HCT116 (cell line): Measurements from ENCODE around the gene RFX8. TPM values are rescaled to one million over a fixed set of nuclear protein-coding genes. Genes with fewer than 3 reads are reported as not detected.

Experiments
- ATAC-seq: fragments of 200-7000 bp; cut with Tn5 transposase; 2 replicates; pipeline ENCODE4 v1.9.1; 2020; ENCODE audit warnings: mild to moderate bottlenecking, moderate library complexity
- BruUV-seq: library from RNA; stranded (reverse); fragments of 400-500 nt; replicated peaks from 2 replicates; lab custom pipeline; 2021; lab: Mats Ljungman, UMichigan
- CTCF ChIA-PET: fragments of 300-600 bp; sonication (Branson Sonifier 250); formaldehyde crosslinking; loops from one replicate; lab custom pipeline; 2021; ENCODE audit warnings: antibody characterized with exemption; lab: Charles Lee
- POLR2A ChIA-PET: fragments of 300-600, 350-600 bp; sonication (Branson Sonifier 250); formaldehyde crosslinking; loops from one replicate; lab custom pipeline; 2021; ENCODE audit warnings: antibody characterized with exemption; lab: Charles Lee
- RAD21 ChIA-PET, 2 experiments: fragments of 300-600 bp; sonication (Branson Sonifier 250); formaldehyde crosslinking; loops; one replicate each; lab custom pipeline; 2023; ENCODE audit warnings: low total read pairs in 2 of 2; ENCODE audit not compliant: uncharacterized antibody in 2 of 2, unreplicated experiment in 2 of 2, low non-redundant PET in 1 of 2; lab: Charles Lee
- DNase-seq: peaks from one replicate; pipeline ENCODE4 v3.0.0-alpha.2; 2010; ENCODE audit warnings: low read depth, low spot score
- H2AFZ ChIP-seq: fragments of 200-600 bp; shearing (Covaris generic), sonication (generic); 2 replicates; pipeline ENCODE4 v1.6.1; 2017; ENCODE audit warnings: low read depth, mixed run types, mixed read lengths, antibody characterized with exemption, low read length; ENCODE audit not compliant: poor library complexity, severe bottlenecking
- H3K27ac ChIP-seq: 2 replicates; pipeline ENCODE4 v1.5.1; 2012; ENCODE audit warnings: low read depth, low read length
- H3K27me3 ChIP-seq: fragments of 200-600 bp; sonication (generic); 2 replicates; pipeline ENCODE4 v1.6.1; 2016; ENCODE audit warnings: mixed run types, low read length, mixed read lengths; ENCODE audit not compliant: insufficient read depth
- H3K36me3 ChIP-seq, 2 experiments: fragments of 200-500 bp in 1 of 2; fragments of 200-600 bp in 1 of 2; sonication (Bioruptor generic) in 1 of 2; sonication (generic) in 1 of 2; 2 replicates each; pipeline versions ENCODE4 v1.5.1 to v1.6.1; 2014 to 2016; ENCODE audit warnings: low read length in 2 of 2, inconsistent platforms in 1 of 2, mixed read lengths in 1 of 2, mixed run types in 1 of 2; ENCODE audit not compliant: insufficient read depth in 2 of 2, control insufficient read depth in 1 of 2
- H3K4me1 ChIP-seq, 2 experiments: fragments of 200-600 bp in 1 of 2; sonication (generic) in 1 of 2; 2 replicates each; pipeline versions ENCODE4 v1.5.1 to v1.6.1; 2012 to 2017; ENCODE audit warnings: low read length in 2 of 2, inconsistent platforms in 1 of 2, mild to moderate bottlenecking in 1 of 2, mixed read lengths in 1 of 2, mixed run types in 1 of 2, moderate library complexity in 1 of 2; ENCODE audit not compliant: insufficient read depth in 2 of 2, control insufficient read depth in 1 of 2
- H3K4me2 ChIP-seq: fragments of 200-600 bp; sonication (generic); 2 replicates; pipeline ENCODE4 v1.6.1; 2017; ENCODE audit warnings: mixed run types, low read length, mixed read lengths
- H3K4me3 ChIP-seq, 2 experiments: fragments of 200-600 bp in 1 of 2; sonication (generic) in 1 of 2; replicated peaks in 1 of 2; 2 replicates each; pipeline ENCODE4 v1.5.1; 2011 to 2016; ENCODE audit warnings: low read length in 2 of 2, control low read depth in 1 of 2, low read depth in 1 of 2, mild to moderate bottlenecking in 1 of 2, mixed read lengths in 1 of 2, mixed run types in 1 of 2
- H3K79me2 ChIP-seq: fragments of 200-600 bp; sonication (generic); 2 replicates; pipeline ENCODE4 v1.6.1; 2017; ENCODE audit warnings: mild to moderate bottlenecking, mixed run types, low read length, moderate library complexity, mixed read lengths; ENCODE audit not compliant: insufficient read depth
- H3K9ac ChIP-seq: fragments of 200-600 bp; sonication (generic); 2 replicates; pipeline ENCODE4 v1.6.1; 2016; ENCODE audit warnings: low read length, mixed read lengths
- H3K9me2 ChIP-seq: fragments of 200-600 bp; sonication (generic), shearing (Covaris generic); 2 replicates; pipeline ENCODE4 v1.6.1; 2017; ENCODE audit warnings: mixed run types, mild to moderate bottlenecking, moderate library complexity; ENCODE audit not compliant: insufficient read depth
- H3K9me3 ChIP-seq, 2 experiments: fragments of 200-500 bp in 1 of 2; fragments of 200-600 bp in 1 of 2; sonication (Bioruptor generic) in 1 of 2; sonication (generic) in 1 of 2; 2 replicates each; pipeline ENCODE4 v1.6.1; 2014 to 2017; ENCODE audit warnings: low read length in 2 of 2, mixed read lengths in 2 of 2, inconsistent platforms in 1 of 2, low read depth in 1 of 2, mild to moderate bottlenecking in 1 of 2, mixed run types in 1 of 2, moderate library complexity in 1 of 2; ENCODE audit not compliant: control insufficient read depth in 1 of 2, insufficient read depth in 1 of 2
- H4K20me1 ChIP-seq: fragments of 200-600 bp; sonication (generic), shearing (Covaris generic); 2 replicates; pipeline ENCODE4 v1.6.1; 2017; ENCODE audit warnings: mixed run types, mild to moderate bottlenecking, moderate library complexity; ENCODE audit not compliant: insufficient read depth
- CBX3 ChIP-seq: IDR thresholded peaks from 2 replicates; pipeline ENCODE4 v1.6.1; 2012; ENCODE audit warnings: low read depth
- CEBPB ChIP-seq: IDR thresholded peaks from 2 replicates; pipeline ENCODE4 v1.6.1; 2012; ENCODE audit warnings: low read depth
- EGR1 ChIP-seq: IDR thresholded peaks from 2 replicates; pipeline ENCODE4 v1.6.1; 2012; ENCODE audit warnings: low read depth
- ELF1 ChIP-seq: IDR thresholded peaks from 2 replicates; pipeline ENCODE4 v1.6.1; 2012; ENCODE audit warnings: low read depth, borderline replicate concordance
- EZH2 ChIP-seq: fragments of 200-600 bp; sonication (generic); IDR thresholded peaks from 2 replicates; pipeline ENCODE4 v1.6.1; 2017; ENCODE audit warnings: antibody characterized with exemption, mixed run types
- EZH2phosphoT487 ChIP-seq: fragments of 200-600 bp; IDR thresholded peaks from 2 replicates; pipeline ENCODE4 v1.6.1; 2018; ENCODE audit warnings: antibody characterized with exemption, borderline replicate concordance
- JUND ChIP-seq: IDR thresholded peaks from 2 replicates; pipeline ENCODE4 v1.6.1; 2012
- POLR2AphosphoS5 ChIP-seq: IDR thresholded peaks from 2 replicates; pipeline ENCODE4 v1.6.1; 2011; ENCODE audit warnings: mild to moderate bottlenecking, low read depth, low read length, moderate library complexity
- RAD21 ChIP-seq: IDR thresholded peaks from 2 replicates; pipeline ENCODE4 v1.6.1; 2012; ENCODE audit warnings: low read depth, mild to moderate bottlenecking
- SIN3A ChIP-seq: IDR thresholded peaks from 2 replicates; pipeline ENCODE4 v1.6.1; 2012; ENCODE audit warnings: low read depth
- SP1 ChIP-seq: IDR thresholded peaks from 2 replicates; pipeline ENCODE4 v1.6.1; 2012; ENCODE audit warnings: low read depth
- YY1 ChIP-seq: IDR thresholded peaks from 2 replicates; pipeline ENCODE4 v1.6.1; 2011; ENCODE audit warnings: low read length, low read depth, moderate library complexity, mild to moderate bottlenecking; ENCODE audit not compliant: insufficient replicate concordance; ENCODE audit errors: extremely low read depth
- ZFX ChIP-seq: fragments of 450-650 bp; IDR thresholded peaks from 2 replicates; pipeline ENCODE4 v1.6.1; 2017
- ZNF274 ChIP-seq: fragments of 200-500 bp; sonication (Bioruptor generic); IDR thresholded peaks from 2 replicates; pipeline ENCODE4 v1.6.1; 2014; ENCODE audit warnings: mild to moderate bottlenecking, low read depth, low read length, inconsistent platforms
- intact Hi-C: fragments of 100-400 bp; cut with micrococcal nuclease; formaldehyde crosslinking; loops from 2 replicates; pipeline ENCODE4 v1.10.0; 2022
- total RNA-seq: library from RNA; stranded (reverse); gene quantifications from one replicate; pipeline ENCODE4 v1.2.1, GENCODE V29; 2021; ENCODE audit not compliant: unreplicated experiment
- TF ChIP-seq, protein P1 (sequence below): IDR thresholded peaks from 2 replicates; pipeline ENCODE4 v1.6.1; 2012
- TF ChIP-seq, protein P2 (sequence below), 3 experiments: fragments of 200-600 bp in 1 of 3; sonication (generic) in 1 of 3; IDR thresholded peaks in 2 of 3; conservative IDR thresholded peaks in 1 of 3; 2 replicates each; pipeline ENCODE4 v1.5.1; 2012 to 2017; ENCODE audit warnings: low read depth in 2 of 3, low read length in 2 of 3, antibody characterized with exemption in 1 of 3, borderline replicate concordance in 1 of 3, control low read depth in 1 of 3, mild to moderate bottlenecking in 1 of 3, mixed read lengths in 1 of 3, mixed run types in 1 of 3, moderate library complexity in 1 of 3; ENCODE audit not compliant: insufficient read depth in 1 of 3
- TF ChIP-seq, protein P3 (sequence below): IDR thresholded peaks from 2 replicates; pipeline ENCODE4 v1.6.1; 2011; ENCODE audit warnings: mild to moderate bottlenecking, low read length, moderate library complexity; ENCODE audit not compliant: insufficient replicate concordance; ENCODE audit errors: extremely low read depth
- TF ChIP-seq, protein P4 (sequence below): IDR thresholded peaks from 2 replicates; pipeline ENCODE4 v1.6.1; 2012; ENCODE audit warnings: low read depth
- TF ChIP-seq, protein P5 (sequence below): IDR thresholded peaks from 2 replicates; pipeline ENCODE4 v1.6.1; 2012

The RFX8 gene
- total RNA-seq, 1 experiment from 2014 or later: not detected

DNA sequence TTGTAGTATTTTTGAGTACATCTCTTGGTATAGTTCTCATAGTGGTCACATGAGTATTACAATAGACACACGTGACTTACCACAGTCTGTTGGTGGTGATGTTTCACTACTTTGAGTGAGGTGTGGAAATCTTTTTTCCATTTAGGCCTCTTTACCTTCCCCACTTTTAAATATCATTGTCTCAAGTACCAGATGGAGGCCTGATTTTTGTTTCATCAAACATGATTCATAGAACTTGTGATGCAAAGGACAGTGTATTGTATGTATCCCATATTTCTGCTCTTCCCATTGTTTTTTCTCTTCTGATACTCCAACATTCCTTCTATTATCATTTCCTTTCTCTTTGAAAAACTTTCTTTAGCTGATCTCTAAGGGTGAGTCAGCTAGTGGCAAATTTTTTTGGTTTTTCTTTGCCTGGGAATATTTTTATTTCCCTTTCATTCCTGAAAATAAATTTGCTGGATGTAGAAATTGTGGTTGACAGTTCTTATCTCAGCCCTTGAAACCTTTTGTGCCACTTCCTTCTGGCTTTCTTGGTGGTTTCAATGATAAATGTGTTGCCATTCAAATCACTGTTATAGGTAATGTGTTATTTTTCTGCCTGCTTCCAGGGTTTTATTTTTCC lies 32.8 kb downstream of the RFX8 start:
- Histone ChIP-seq H3K9me3 (no peaks in the 10 kb centered on the region), H3K4me2 (no peak overlapping the region), H3K9ac (no peak overlapping the region), H3K9me2 (no peaks in the 10 kb centered on the region), H2AFZ (peak overlapping the region; percentile 45), H3K4me3 (no peak overlapping the region), H4K20me1 (no peaks in the 10 kb centered on the region), H3K79me2 (no peaks in the 10 kb centered on the region), H3K27ac (no peak overlapping the region), H3K36me3 (no peaks in the 10 kb centered on the region), H3K4me1 (no peaks in the 10 kb centered on the region; a peak in 2 of 4 replicates), H3K27me3 (no peaks in the 10 kb centered on the region)
- no peak for ATAC-seq
- intact Hi-C loops: no loop called here
- no TSS peak for BruUV-seq
- TF ChIP-seq ELF1 (no peak), POLR2AphosphoS5 (no peak), SP1 (no peak), YY1 (no peak), JUND (no peak), EGR1 (no peak), SIN3A (no peak), EZH2 (no peak), CEBPB (no peak), CBX3 (no peak), EZH2phosphoT487 (no peak), RAD21 (no peak), ZNF274 (no peak), ZFX (no peak)
- TF ChIP-seq, protein P1, sequence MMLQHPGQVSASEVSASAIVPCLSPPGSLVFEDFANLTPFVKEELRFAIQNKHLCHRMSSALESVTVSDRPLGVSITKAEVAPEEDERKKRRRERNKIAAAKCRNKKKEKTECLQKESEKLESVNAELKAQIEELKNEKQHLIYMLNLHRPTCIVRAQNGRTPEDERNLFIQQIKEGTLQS: no peak
- TF ChIP-seq, protein P2, sequence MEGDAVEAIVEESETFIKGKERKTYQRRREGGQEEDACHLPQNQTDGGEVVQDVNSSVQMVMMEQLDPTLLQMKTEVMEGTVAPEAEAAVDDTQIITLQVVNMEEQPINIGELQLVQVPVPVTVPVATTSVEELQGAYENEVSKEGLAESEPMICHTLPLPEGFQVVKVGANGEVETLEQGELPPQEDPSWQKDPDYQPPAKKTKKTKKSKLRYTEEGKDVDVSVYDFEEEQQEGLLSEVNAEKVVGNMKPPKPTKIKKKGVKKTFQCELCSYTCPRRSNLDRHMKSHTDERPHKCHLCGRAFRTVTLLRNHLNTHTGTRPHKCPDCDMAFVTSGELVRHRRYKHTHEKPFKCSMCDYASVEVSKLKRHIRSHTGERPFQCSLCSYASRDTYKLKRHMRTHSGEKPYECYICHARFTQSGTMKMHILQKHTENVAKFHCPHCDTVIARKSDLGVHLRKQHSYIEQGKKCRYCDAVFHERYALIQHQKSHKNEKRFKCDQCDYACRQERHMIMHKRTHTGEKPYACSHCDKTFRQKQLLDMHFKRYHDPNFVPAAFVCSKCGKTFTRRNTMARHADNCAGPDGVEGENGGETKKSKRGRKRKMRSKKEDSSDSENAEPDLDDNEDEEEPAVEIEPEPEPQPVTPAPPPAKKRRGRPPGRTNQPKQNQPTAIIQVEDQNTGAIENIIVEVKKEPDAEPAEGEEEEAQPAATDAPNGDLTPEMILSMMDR (IDR thresholded peaks at IDR 0.05 in 2 of 3, conservative IDR thresholded peaks at IDR 0.05 in 1 of 3; ENCODE audit: borderline replicate concordance in 1 of 3, insufficient read depth in 1 of 3, low read depth in 2 of 3, low read length in 2 of 3): no peak
- TF ChIP-seq, protein P3, sequence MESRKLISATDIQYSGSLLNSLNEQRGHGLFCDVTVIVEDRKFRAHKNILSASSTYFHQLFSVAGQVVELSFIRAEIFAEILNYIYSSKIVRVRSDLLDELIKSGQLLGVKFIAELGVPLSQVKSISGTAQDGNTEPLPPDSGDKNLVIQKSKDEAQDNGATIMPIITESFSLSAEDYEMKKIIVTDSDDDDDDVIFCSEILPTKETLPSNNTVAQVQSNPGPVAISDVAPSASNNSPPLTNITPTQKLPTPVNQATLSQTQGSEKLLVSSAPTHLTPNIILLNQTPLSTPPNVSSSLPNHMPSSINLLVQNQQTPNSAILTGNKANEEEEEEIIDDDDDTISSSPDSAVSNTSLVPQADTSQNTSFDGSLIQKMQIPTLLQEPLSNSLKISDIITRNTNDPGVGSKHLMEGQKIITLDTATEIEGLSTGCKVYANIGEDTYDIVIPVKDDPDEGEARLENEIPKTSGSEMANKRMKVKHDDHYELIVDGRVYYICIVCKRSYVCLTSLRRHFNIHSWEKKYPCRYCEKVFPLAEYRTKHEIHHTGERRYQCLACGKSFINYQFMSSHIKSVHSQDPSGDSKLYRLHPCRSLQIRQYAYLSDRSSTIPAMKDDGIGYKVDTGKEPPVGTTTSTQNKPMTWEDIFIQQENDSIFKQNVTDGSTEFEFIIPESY: no peak
- TF ChIP-seq, protein P4, sequence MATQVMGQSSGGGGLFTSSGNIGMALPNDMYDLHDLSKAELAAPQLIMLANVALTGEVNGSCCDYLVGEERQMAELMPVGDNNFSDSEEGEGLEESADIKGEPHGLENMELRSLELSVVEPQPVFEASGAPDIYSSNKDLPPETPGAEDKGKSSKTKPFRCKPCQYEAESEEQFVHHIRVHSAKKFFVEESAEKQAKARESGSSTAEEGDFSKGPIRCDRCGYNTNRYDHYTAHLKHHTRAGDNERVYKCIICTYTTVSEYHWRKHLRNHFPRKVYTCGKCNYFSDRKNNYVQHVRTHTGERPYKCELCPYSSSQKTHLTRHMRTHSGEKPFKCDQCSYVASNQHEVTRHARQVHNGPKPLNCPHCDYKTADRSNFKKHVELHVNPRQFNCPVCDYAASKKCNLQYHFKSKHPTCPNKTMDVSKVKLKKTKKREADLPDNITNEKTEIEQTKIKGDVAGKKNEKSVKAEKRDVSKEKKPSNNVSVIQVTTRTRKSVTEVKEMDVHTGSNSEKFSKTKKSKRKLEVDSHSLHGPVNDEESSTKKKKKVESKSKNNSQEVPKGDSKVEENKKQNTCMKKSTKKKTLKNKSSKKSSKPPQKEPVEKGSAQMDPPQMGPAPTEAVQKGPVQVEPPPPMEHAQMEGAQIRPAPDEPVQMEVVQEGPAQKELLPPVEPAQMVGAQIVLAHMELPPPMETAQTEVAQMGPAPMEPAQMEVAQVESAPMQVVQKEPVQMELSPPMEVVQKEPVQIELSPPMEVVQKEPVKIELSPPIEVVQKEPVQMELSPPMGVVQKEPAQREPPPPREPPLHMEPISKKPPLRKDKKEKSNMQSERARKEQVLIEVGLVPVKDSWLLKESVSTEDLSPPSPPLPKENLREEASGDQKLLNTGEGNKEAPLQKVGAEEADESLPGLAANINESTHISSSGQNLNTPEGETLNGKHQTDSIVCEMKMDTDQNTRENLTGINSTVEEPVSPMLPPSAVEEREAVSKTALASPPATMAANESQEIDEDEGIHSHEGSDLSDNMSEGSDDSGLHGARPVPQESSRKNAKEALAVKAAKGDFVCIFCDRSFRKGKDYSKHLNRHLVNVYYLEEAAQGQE: no peak
- TF ChIP-seq, protein P5, sequence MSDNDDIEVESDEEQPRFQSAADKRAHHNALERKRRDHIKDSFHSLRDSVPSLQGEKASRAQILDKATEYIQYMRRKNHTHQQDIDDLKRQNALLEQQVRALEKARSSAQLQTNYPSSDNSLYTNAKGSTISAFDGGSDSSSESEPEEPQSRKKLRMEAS: no peak
- ChIA-PET CTCF (no interaction called here), POLR2A (no interaction called here), RAD21 (no interaction called here)
- DNase-seq: no peak
